HEK293T (cell line): ENCODE measurements around the gene KRTAP13-1.

Experiments used
- FOXM1 ChIP-seq: fragments of 450-650 bp; IDR thresholded peaks from 2 replicates; pipeline ENCODE4 v1.6.1; 2017; ENCODE audit warnings: mild to moderate bottlenecking, borderline replicate concordance
- HDGF ChIP-seq: fragments of 450-650 bp; IDR thresholded peaks from 2 replicates; pipeline ENCODE4 v1.6.1; 2017; ENCODE audit warnings: antibody characterized with exemption, borderline replicate concordance
- ZNF384 ChIP-seq: fragments of 450-650 bp; IDR thresholded peaks from 2 replicates; pipeline ENCODE4 v1.6.1; 2016

DNA sequence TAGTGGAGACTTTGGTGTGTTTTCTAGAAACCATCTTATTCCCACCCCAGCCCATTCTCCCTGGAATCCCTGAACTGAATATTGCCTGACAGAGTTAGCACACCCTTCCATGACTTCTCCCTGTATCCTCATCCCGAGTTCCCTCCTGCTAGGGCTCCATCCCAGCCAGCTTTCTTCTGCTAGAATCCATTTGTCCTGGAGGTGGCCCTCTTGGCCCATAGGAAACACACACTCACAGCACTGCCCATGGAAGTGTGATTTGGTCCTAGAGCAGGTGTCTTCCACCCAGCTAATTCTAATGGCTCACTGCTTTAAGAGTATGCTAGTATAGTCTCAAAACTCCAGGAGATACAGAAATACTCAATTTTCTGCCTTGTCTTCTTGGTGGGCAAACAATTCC, 48.4 kb downstream of the KRTAP13-1 start:
- TF ChIP-seq ZNF384 (no peak), FOXM1 (no peak), HDGF (no peak)
